Neuron (in vitro differentiated cells): ENCODE results near the gene CCDC190.
"Not testable (repeated sequence)": the region's sequence is repeated elsewhere in the genome, so short reads cannot be mapped to it uniquely, and the experiment has no call there.

ENCODE experiments used
- H2AFZ ChIP-seq: one replicate; pipeline ENCODE4 v1.6.1; 2013; ENCODE audit warnings: low read depth, mild to moderate bottlenecking, inconsistent platforms, low read length, moderate library complexity
- H3K27me3 ChIP-seq: one replicate; pipeline ENCODE4 v1.6.1; 2013; ENCODE audit warnings: low read length; ENCODE audit not compliant: insufficient read depth
- H3K36me3 ChIP-seq: one replicate; pipeline ENCODE4 v1.6.1; 2013; ENCODE audit warnings: low read length; ENCODE audit not compliant: insufficient read depth
- H3K4me1 ChIP-seq: one replicate; pipeline ENCODE4 v1.6.1; 2013; ENCODE audit warnings: low read length; ENCODE audit not compliant: insufficient read depth
- H3K4me3 ChIP-seq: 2 replicates; pipeline ENCODE4 v1.5.1; 2013; ENCODE audit warnings: mild to moderate bottlenecking, low read length, moderate library complexity
- H3K9me3 ChIP-seq: one replicate; pipeline ENCODE4 v1.6.1; 2013; ENCODE audit warnings: low read length

The CCDC190 gene

GRCh38 chr1:162871417-162871816 is 10.4 kb upstream of the CCDC190 start:
- not testable (repeated sequence) for H2AFZ ChIP-seq, H3K9me3 ChIP-seq, H3K4me1 ChIP-seq, H3K4me3 ChIP-seq, H3K27me3 ChIP-seq, H3K36me3 ChIP-seq

- H3K4me1 ChIP-seq: no peaks in the 10 kb centered on the region
- H3K36me3 ChIP-seq: no peaks in the 10 kb centered on the region
- no peaks in the 10 kb centered on the region for H3K9me3 ChIP-seq
- H3K27me3 ChIP-seq: no peaks in the 10 kb centered on the region
- H3K4me3 ChIP-seq: no peak overlapping the region
- H2AFZ ChIP-seq: no peak overlapping the region
These were observed 8.0 kb upstream of the CCDC190 start for GRCh38 chr1:162868972-162869371.

GRCh38 chr1:162861625-162862024 is 650 bp upstream of the CCDC190 start:
- H3K4me3 ChIP-seq: no peak overlapping the region
- no peak overlapping the region for H2AFZ ChIP-seq

GRCh38 chr1:162859191-162859590 is 1.8 kb downstream of the CCDC190 start:
- Histone ChIP-seq H3K4me3 (no peak overlapping the region), H3K9me3 (no peaks in the 10 kb centered on the region), H3K36me3 (no peaks in the 10 kb centered on the region), H3K4me1 (no peaks in the 10 kb centered on the region), H3K27me3 (peaks cover 3% of the 10 kb centered on the region), H2AFZ (no peak overlapping the region)

More at GRCh38 chr1:162861625-162862024, 650 bp upstream of the CCDC190 start:
- peaks cover 3% of the 10 kb centered on the region for H3K27me3 ChIP-seq
- no peaks in the 10 kb centered on the region for H3K9me3 ChIP-seq
- H3K4me1 ChIP-seq: no peaks in the 10 kb centered on the region
- H3K36me3 ChIP-seq: no peaks in the 10 kb centered on the region

GRCh38 chr1:162857850-162858249 is 3.1 kb downstream of the CCDC190 start:
- Histone ChIP-seq H2AFZ (no peak overlapping the region), H3K27me3 (peaks cover 3% of the 10 kb centered on the region), H3K9me3 (no peaks in the 10 kb centered on the region), H3K36me3 (no peaks in the 10 kb centered on the region), H3K4me1 (no peaks in the 10 kb centered on the region), H3K4me3 (no peak overlapping the region)

GRCh38 chr1:162856260-162856659 is 4.7 kb downstream of the CCDC190 start:
- no peaks in the 10 kb centered on the region for H3K36me3 ChIP-seq
- H3K4me3 ChIP-seq: no peak overlapping the region
- H3K4me1 ChIP-seq: no peaks in the 10 kb centered on the region

GRCh38 chr1:162855461-162856150 is 5.4 kb downstream of the CCDC190 start:
- Histone ChIP-seq H3K9me3 (no peaks in the 10 kb centered on the region), H3K4me1 (no peaks in the 10 kb centered on the region), H2AFZ (no peak overlapping the region), H3K27me3 (peaks cover 3% of the 10 kb centered on the region), H3K36me3 (no peaks in the 10 kb centered on the region), H3K4me3 (no peak overlapping the region)

More at GRCh38 chr1:162856260-162856659, 4.7 kb downstream of the CCDC190 start:
- Histone ChIP-seq H3K9me3 (no peaks in the 10 kb centered on the region), H3K27me3 (peaks cover 3% of the 10 kb centered on the region), H2AFZ (no peak overlapping the region)

GRCh38 chr1:162854245-162854882 is 6.6 kb downstream of the CCDC190 start:
- no peaks in the 10 kb centered on the region for H3K36me3 ChIP-seq
- no peak overlapping the region for H2AFZ ChIP-seq
- H3K9me3 ChIP-seq: no peaks in the 10 kb centered on the region
- H3K4me1 ChIP-seq: no peaks in the 10 kb centered on the region
- peaks cover 3% of the 10 kb centered on the region for H3K27me3 ChIP-seq
- H3K4me3 ChIP-seq: no peak overlapping the region

GRCh38 chr1:162851341-162851740 is 9.6 kb downstream of the CCDC190 start:
- no peak overlapping the region for H3K4me3 ChIP-seq
- no peaks in the 10 kb centered on the region for H3K36me3 ChIP-seq
- H3K27me3 ChIP-seq: no peaks in the 10 kb centered on the region
- no peaks in the 10 kb centered on the region for H3K9me3 ChIP-seq
- no peaks in the 10 kb centered on the region for H3K4me1 ChIP-seq
- no peak overlapping the region for H2AFZ ChIP-seq

- H3K4me3 ChIP-seq: no peak overlapping the region
These were observed 11.3 kb downstream of the CCDC190 start for GRCh38 chr1:162849711-162850110.

GRCh38 chr1:162847839-162848453 is 13.0 kb downstream of the CCDC190 start:
- no peak overlapping the region for H3K4me3 ChIP-seq
- no peaks in the 10 kb centered on the region for H3K4me1 ChIP-seq
- H3K9me3 ChIP-seq: no peaks in the 10 kb centered on the region
- no peak overlapping the region for H2AFZ ChIP-seq
- H3K36me3 ChIP-seq: no peaks in the 10 kb centered on the region
- H3K27me3 ChIP-seq: no peaks in the 10 kb centered on the region

More at GRCh38 chr1:162849711-162850110, 11.3 kb downstream of the CCDC190 start:
- no peak overlapping the region for H2AFZ ChIP-seq
- H3K36me3 ChIP-seq: no peaks in the 10 kb centered on the region
- H3K4me1 ChIP-seq: no peaks in the 10 kb centered on the region
- no peaks in the 10 kb centered on the region for H3K9me3 ChIP-seq
- no peaks in the 10 kb centered on the region for H3K27me3 ChIP-seq

GRCh38 chr1:162846256-162847212 is 14.4 kb downstream of the CCDC190 start:
- Histone ChIP-seq H2AFZ (no peak overlapping the region), H3K27me3 (no peaks in the 10 kb centered on the region), H3K4me1 (no peaks in the 10 kb centered on the region), H3K36me3 (no peaks in the 10 kb centered on the region), H3K9me3 (no peaks in the 10 kb centered on the region), H3K4me3 (no peak overlapping the region)
